Loucy (cell line): ENCODE data around the gene SRSF7.

Experiments used
- H2AFZ ChIP-seq: fragments of 200-600 bp; sonication (generic); 2 replicates; pipeline ENCODE4 v1.6.0; 2016; ENCODE audit warnings: antibody characterized with exemption, mild to moderate bottlenecking, low read length, moderate library complexity
- H3F3A ChIP-seq: fragments of 200-600 bp; 2 replicates; pipeline ENCODE4 v1.6.0; 2016; ENCODE audit warnings: antibody characterized with exemption, low read depth, mild to moderate bottlenecking
- H3K27me3 ChIP-seq: fragments of 200-600 bp; sonication (generic); 2 replicates; pipeline ENCODE4 v1.6.1; 2014; ENCODE audit warnings: low read length, mild to moderate bottlenecking; ENCODE audit not compliant: insufficient read depth, poor library complexity, severe bottlenecking
- H3K36me3 ChIP-seq: fragments of 200-600 bp; sonication (generic); 2 replicates; pipeline ENCODE4 v1.6.1; 2016; ENCODE audit warnings: low read length; ENCODE audit not compliant: insufficient read depth
- H3K4me1 ChIP-seq: fragments of 200-600 bp; sonication (generic); 2 replicates; pipeline ENCODE4 v1.5.1; 2014; ENCODE audit warnings: low read length, mild to moderate bottlenecking; ENCODE audit not compliant: insufficient read depth, poor library complexity, severe bottlenecking
- H3K4me2 ChIP-seq: fragments of 200-600 bp; sonication (generic); 2 replicates; pipeline ENCODE4 v1.6.0; 2014; ENCODE audit warnings: antibody characterized with exemption, low read length, low read depth, mild to moderate bottlenecking; ENCODE audit not compliant: poor library complexity, severe bottlenecking
- H3K4me3 ChIP-seq: fragments of 200-600 bp; sonication (generic); 2 replicates; pipeline ENCODE4 v1.5.1; 2014; ENCODE audit warnings: low read length, mild to moderate bottlenecking, mixed read lengths; ENCODE audit not compliant: poor library complexity, severe bottlenecking
- H3K79me2 ChIP-seq: fragments of 200-600 bp; sonication (generic); 2 replicates; pipeline ENCODE4 v1.6.1; 2014; ENCODE audit warnings: low read length; ENCODE audit not compliant: insufficient read depth
- H3K9ac ChIP-seq: fragments of 200-600 bp; sonication (generic); 2 replicates; pipeline ENCODE4 v1.6.0; 2014; ENCODE audit warnings: mild to moderate bottlenecking, low read depth, low read length, moderate library complexity; ENCODE audit not compliant: poor library complexity, severe bottlenecking
- H3K9me2 ChIP-seq: fragments of 200-600 bp; sonication (generic); replicated peaks from 2 replicates; pipeline ENCODE4 v1.6.1; 2016; ENCODE audit warnings: low read depth, low read length, mixed read lengths
- H3K9me3 ChIP-seq: fragments of 200-600 bp; sonication (generic); 2 replicates; pipeline ENCODE4 v1.6.1; 2014; ENCODE audit warnings: mild to moderate bottlenecking, antibody characterized with exemption, low read length, low read depth; ENCODE audit not compliant: insufficient read depth
- H4K20me1 ChIP-seq: fragments of 200-600 bp; sonication (generic); 2 replicates; pipeline ENCODE4 v1.6.0; 2014; ENCODE audit warnings: antibody characterized with exemption, low read length, mild to moderate bottlenecking; ENCODE audit not compliant: insufficient read depth, poor library complexity, severe bottlenecking
- CTCF ChIP-seq: fragments of 200-600 bp; sonication (generic); conservative IDR thresholded peaks from 2 replicates; pipeline ENCODE4 v1.5.1; 2014; ENCODE audit warnings: mild to moderate bottlenecking, antibody characterized with exemption, low read length
- EZH2phosphoT487 ChIP-seq: fragments of 200-600 bp; IDR thresholded peaks from 2 replicates; pipeline ENCODE4 v1.6.1; 2018; ENCODE audit warnings: antibody characterized with exemption, mild to moderate bottlenecking, moderate library complexity, borderline replicate concordance

Gene SRSF7

GRCh38 chr2:38747007-38747424 lies 4.1 kb downstream of the SRSF7 start:
- Histone ChIP-seq H3K9me3 (no peaks in the 10 kb centered on the region), H3K4me2 (peak overlapping the region; percentile 89), H3K4me3 (peak overlapping the region; percentile 100), H3K9ac (peak overlapping the region; percentile 99), H3F3A (peaks cover 26% of the 10 kb centered on the region; the same call in 1 of the 2 replicates), H3K4me1 (peaks cover 62% of the 10 kb centered on the region), H3K9me2 (no peaks in the 10 kb centered on the region), H3K79me2 (peaks cover 91% of the 10 kb centered on the region), H2AFZ (no peak overlapping the region), H3K27me3 (peaks cover 15% of the 10 kb centered on the region), H4K20me1 (peaks cover 88% of the 10 kb centered on the region), H3K36me3 (peaks cover 81% of the 10 kb centered on the region)
- TF ChIP-seq EZH2phosphoT487 (no peak), CTCF (no peak)

- peak overlapping the region; percentile 99 for H3K9ac ChIP-seq
- peaks cover 56% of the 10 kb centered on the region for H3K4me1 ChIP-seq
- H3K79me2 ChIP-seq = peaks cover 98% of the 10 kb centered on the region
- H3K36me3 ChIP-seq = peaks cover 81% of the 10 kb centered on the region
- H2AFZ ChIP-seq = no peak overlapping the region
- H3K27me3 ChIP-seq = peaks cover 11% of the 10 kb centered on the region
- peak overlapping the region; percentile 100 for H3K4me3 ChIP-seq
- H4K20me1 ChIP-seq = peaks cover 97% of the 10 kb centered on the region
- peak overlapping the region; percentile 89 for H3K4me2 ChIP-seq
- no peaks in the 10 kb centered on the region for H3K9me3 ChIP-seq
- H3K9me2 ChIP-seq = no peaks in the 10 kb centered on the region
- H3F3A ChIP-seq = peaks cover 33% of the 10 kb centered on the region; the same call in 1 of the 2 replicates
- TF ChIP-seq CTCF (no peak), EZH2phosphoT487 (no peak)
Measured at GRCh38 chr2:38745267-38745666, 5.9 kb downstream of the SRSF7 start.

- no peak overlapping the region for H2AFZ ChIP-seq
- H4K20me1 ChIP-seq = peaks cover 90% of the 10 kb centered on the region
- peaks cover 76% of the 10 kb centered on the region for H3K36me3 ChIP-seq
- peaks cover 2% of the 10 kb centered on the region for H3K27me3 ChIP-seq
- H3K79me2 ChIP-seq = peaks cover 95% of the 10 kb centered on the region
- no peaks in the 10 kb centered on the region for H3K9me2 ChIP-seq
- TF ChIP-seq EZH2phosphoT487 = no peak
- TF ChIP-seq CTCF = no peak
- no peaks in the 10 kb centered on the region for H3K9me3 ChIP-seq
- H3F3A ChIP-seq = peaks cover 33% of the 10 kb centered on the region; the same call in 1 of the 2 replicates
- H3K9ac ChIP-seq = no peak overlapping the region
- peaks cover 53% of the 10 kb centered on the region for H3K4me1 ChIP-seq
- H3K4me2 ChIP-seq = peak overlapping the region; percentile 89
- H3K4me3 ChIP-seq = peak overlapping the region; percentile 100
Measured at GRCh38 chr2:38744399-38744780, 6.8 kb downstream of the SRSF7 start.
